ENCODE measurements around the gene GNAL. TPM values are rescaled to one million over a fixed set of nuclear protein-coding genes. Genes with fewer than 3 reads are reported as not detected.

The GNAL gene
- total and polyA plus RNA-seq, 11 donors, result 0.76 to 5.9 (median 1.6) TPM

- Histone ChIP-seq H3K4me3 (no peak overlapping the region), H3K27ac (no peak overlapping the region), H3K9me3 (no peaks in the 10 kb centered on the region), H3K4me1 (no peaks in the 10 kb centered on the region), H3K27me3 (peaks cover 0 to 7% (median 0%) of the 10 kb centered on the region in 9 donors), H3K36me3 (no peaks in the 10 kb centered on the region)
- DNase-seq (no peak), ATAC-seq (no peak)
- no peak for TF ChIP-seq POLR2A (IDR thresholded peaks at IDR 0.05)
- TF ChIP-seq, protein P1, sequence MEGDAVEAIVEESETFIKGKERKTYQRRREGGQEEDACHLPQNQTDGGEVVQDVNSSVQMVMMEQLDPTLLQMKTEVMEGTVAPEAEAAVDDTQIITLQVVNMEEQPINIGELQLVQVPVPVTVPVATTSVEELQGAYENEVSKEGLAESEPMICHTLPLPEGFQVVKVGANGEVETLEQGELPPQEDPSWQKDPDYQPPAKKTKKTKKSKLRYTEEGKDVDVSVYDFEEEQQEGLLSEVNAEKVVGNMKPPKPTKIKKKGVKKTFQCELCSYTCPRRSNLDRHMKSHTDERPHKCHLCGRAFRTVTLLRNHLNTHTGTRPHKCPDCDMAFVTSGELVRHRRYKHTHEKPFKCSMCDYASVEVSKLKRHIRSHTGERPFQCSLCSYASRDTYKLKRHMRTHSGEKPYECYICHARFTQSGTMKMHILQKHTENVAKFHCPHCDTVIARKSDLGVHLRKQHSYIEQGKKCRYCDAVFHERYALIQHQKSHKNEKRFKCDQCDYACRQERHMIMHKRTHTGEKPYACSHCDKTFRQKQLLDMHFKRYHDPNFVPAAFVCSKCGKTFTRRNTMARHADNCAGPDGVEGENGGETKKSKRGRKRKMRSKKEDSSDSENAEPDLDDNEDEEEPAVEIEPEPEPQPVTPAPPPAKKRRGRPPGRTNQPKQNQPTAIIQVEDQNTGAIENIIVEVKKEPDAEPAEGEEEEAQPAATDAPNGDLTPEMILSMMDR (IDR thresholded peaks at IDR 0.05), result no peak
- intact Hi-C loops (cut with DNase I), result no loop called here
These were observed 103.6 kb downstream of the GNAL start for GRCh38 chr18:11792632-11793031.

DNA sequence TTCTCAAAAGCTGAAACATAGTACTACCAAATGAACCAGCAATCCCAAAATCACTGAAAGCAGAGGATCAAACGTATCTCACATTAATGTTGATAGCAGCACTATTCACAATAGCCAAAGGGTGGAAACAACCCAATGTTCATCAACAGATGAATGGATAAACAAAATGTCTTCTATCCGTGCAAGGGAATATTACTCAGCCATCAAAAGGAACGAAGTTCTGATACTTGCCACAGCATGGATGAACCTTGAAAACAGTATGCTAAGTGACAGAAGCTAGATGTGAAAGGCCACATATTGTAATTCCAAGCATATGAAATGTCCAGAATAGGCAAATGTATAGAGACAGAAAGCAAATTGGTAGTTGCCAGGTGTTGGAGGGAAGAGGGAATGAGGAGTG, 105.1 kb downstream of the GNAL start:
- TF ChIP-seq, protein P1 (IDR thresholded peaks at IDR 0.05), result no peak
- no peak for TF ChIP-seq POLR2A (IDR thresholded peaks at IDR 0.05)
- Histone ChIP-seq H3K27ac (no peak overlapping the region), H3K4me1 (no peaks in the 10 kb centered on the region), H3K9me3 (no peaks in the 10 kb centered on the region), H3K36me3 (no peaks in the 10 kb centered on the region), H3K27me3 (peaks cover 0 to 7% (median 0%) of the 10 kb centered on the region in 9 donors), H3K4me3 (no peak overlapping the region)
- ATAC-seq (no peak), DNase-seq (no peak)
- WGBS, 4 donors, result 88 to 95% (median 92%) methylated on average over 3 of the region's 3 CpGs
- intact Hi-C loops (cut with DNase I), result no loop called here

- ATAC-seq (no peak), DNase-seq (no peak)
- Histone ChIP-seq H3K36me3 (no peaks in the 10 kb centered on the region), H3K9me3 (no peaks in the 10 kb centered on the region), H3K4me3 (no peak overlapping the region), H3K4me1 (no peaks in the 10 kb centered on the region), H3K27ac (no peak overlapping the region), H3K27me3 (peaks cover 0 to 7% (median 0%) of the 10 kb centered on the region in 9 donors)
- intact Hi-C loops (cut with DNase I), result no loop called here
- 86 to 95% (median 90%) methylated on average over 6 of the region's 6 CpGs for WGBS, 4 donors
- TF ChIP-seq, protein P1 (IDR thresholded peaks at IDR 0.05), result no peak
- no peak for TF ChIP-seq POLR2A (IDR thresholded peaks at IDR 0.05)
These were observed 106.9 kb downstream of the GNAL start for GRCh38 chr18:11795916-11796315.

GRCh38 chr18:11798271-11798670, 109.2 kb downstream of the GNAL start:
- 46 to 59% (median 49%) methylated on average over 1 of the region's 1 CpG for WGBS, 4 donors
- no peaks in the 10 kb centered on the region for H3K36me3 ChIP-seq
- no peaks in the 10 kb centered on the region for H3K9me3 ChIP-seq
- no peak for TF ChIP-seq POLR2A (IDR thresholded peaks at IDR 0.05)
- TF ChIP-seq, protein P1 (IDR thresholded peaks at IDR 0.05), result no peak
- H3K27me3 ChIP-seq, result no peaks in the 10 kb centered on the region
- intact Hi-C loops (cut with DNase I), result no loop called here
- no peak overlapping the region for H3K27ac ChIP-seq
- no peak overlapping the region for H3K4me3 ChIP-seq
- ATAC-seq, result no peak
- no peaks in the 10 kb centered on the region for H3K4me1 ChIP-seq
- no peak for DNase-seq

Data from heart left ventricle (tissue), 16 donors.